NCI-H2196 (cell line): ENCODE results near the gene GMPPA.

Experiments used
- DNase-seq: peaks from one replicate; lab custom pipeline; 2025; ENCODE audit not compliant: unreplicated experiment; lab: John Stamatoyannopoulos, UW

The GMPPA gene

GRCh38 chr2:219537657-219538488 is 39.2 kb downstream of the GMPPA start:
- no peak for DNase-seq

- DNase-seq: no peak
Measured at GRCh38 chr2:219538504-219538951, 39.8 kb downstream of the GMPPA start.

GRCh38 chr2:219538956-219539788 is 40.5 kb downstream of the GMPPA start:
- DNase-seq: no peak

GRCh38 chr2:219539926-219540678 is 41.4 kb downstream of the GMPPA start:
- no peak for DNase-seq

- DNase-seq: no peak
Measured at GRCh38 chr2:219540784-219541504, 42.3 kb downstream of the GMPPA start.

- peak; percentile 87 for DNase-seq
Measured at GRCh38 chr2:219541611-219542180, 43.0 kb downstream of the GMPPA start.

- peak; percentile 51 for DNase-seq
Measured at GRCh38 chr2:219542931-219543595, 44.4 kb downstream of the GMPPA start.

GRCh38 chr2:219543596-219544358 is 45.1 kb downstream of the GMPPA start, which contains the start of the genes CHPF and TMEM198:
Gene CHPF (minus strand): TSS chr2:219543809. CDS start chr2:219543538, 271 bp downstream.
Gene TMEM198 (plus strand): TSS chr2:219544028. CDS start chr2:219544728, 700 bp downstream.
- DNase-seq: peak; percentile 99

GRCh38 chr2:219544567-219544966 is 45.9 kb downstream of the GMPPA start:
- no peak for DNase-seq

GRCh38 chr2:219545295-219545942 is 46.7 kb downstream of the GMPPA start:
- DNase-seq: no peak

GRCh38 chr2:219545943-219546352 is 47.3 kb downstream of the GMPPA start:
- DNase-seq: no peak

GRCh38 chr2:219547621-219548020 is 48.9 kb downstream of the GMPPA start:
- DNase-seq: no peak

GRCh38 chr2:219548990-219549389 is 50.3 kb downstream of the GMPPA start:
- no peak for DNase-seq

GRCh38 chr2:219549619-219550018 is 50.9 kb downstream of the GMPPA start:
- DNase-seq: no peak

- peak; percentile 69 for DNase-seq
Measured at GRCh38 chr2:219551441-219552381, 53.0 kb downstream of the GMPPA start.

GRCh38 chr2:219552382-219553167 is 53.9 kb downstream of the GMPPA start:
- DNase-seq: peak; percentile 86

- no peak for DNase-seq
Measured at GRCh38 chr2:219553168-219553417, 54.4 kb downstream of the GMPPA start.
